Activated T-cell treated with anti-CD3 and anti-CD28 coated beads for 24 hours (primary cell): Measurements from ENCODE around the gene GNB1L.

Source experiments
- DNase-seq: peaks from one replicate; pipeline ENCODE4 v3.0.0-alpha.2; 2020; ENCODE audit warnings: low read depth

The GNB1L gene

DNA sequence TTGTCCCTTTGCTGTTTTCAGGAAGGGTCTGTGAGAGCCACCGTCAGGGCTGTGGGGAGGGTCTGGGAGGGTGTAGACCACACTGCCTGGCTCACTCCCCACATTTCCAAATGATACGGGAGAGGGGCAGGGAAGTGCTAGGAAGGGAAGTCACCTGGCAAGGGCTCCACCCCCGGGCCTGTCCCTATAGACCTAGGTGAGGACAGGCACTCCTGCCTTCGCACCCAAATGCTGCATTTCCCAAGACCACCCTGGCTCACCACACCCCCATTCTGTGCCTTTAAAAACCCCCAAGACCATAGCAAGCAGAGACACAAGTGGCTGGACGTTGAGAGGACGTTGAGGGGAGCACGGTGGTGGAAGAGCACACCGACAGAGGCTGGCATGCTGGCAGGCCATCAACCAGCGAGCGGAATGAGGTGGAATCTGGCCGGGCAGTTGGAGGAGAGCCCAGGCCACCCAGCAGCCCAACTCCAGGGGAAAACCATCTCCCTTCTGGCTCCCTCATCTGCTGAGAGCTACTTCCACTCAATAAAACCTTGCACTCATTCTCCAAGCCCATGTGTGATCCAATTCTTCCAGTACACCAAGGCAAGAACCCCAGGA, 45.7 kb downstream of the GNB1L start:
- DNase-seq, result no peak

GRCh38 chr22:19807914-19808872, 46.5 kb downstream of the GNB1L start:
- DNase-seq, result no peak

DNA sequence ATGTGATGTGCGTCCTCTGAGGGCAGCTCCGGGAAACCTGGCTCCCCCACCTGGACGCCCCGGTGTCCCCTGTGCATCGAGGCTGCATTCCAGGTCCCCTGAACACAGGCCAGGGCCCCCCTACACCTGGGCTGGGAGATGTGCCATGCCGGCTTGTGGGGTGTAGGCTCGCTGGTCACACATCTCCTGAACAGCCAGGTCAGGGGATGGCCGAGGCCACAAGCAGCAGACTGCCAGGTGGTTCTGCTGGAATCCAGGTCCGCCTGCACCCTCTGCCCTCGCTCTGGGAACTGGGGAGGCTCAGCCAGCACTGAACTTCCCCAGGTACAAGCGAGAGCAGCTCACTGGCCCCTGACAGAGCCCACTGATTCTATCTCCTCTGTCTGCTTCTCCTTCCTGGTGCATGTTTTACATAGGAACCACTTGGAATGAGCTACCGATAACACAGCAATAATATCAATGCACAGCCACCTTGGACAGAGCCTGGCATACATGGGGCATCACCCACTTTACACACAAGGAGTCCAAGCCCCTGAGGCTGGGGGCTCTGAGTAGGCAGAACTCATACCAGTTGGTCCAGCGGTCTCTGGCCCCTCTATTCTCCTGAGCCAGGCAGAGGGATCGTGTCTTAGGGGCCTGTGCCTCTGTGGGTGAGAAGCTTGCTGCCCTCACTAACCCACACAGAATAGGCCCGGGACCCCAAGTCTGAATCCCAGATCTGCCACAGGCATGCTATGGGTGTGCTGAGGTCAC, 47.3 kb downstream of the GNB1L start:
- DNase-seq, result no peak

DNA sequence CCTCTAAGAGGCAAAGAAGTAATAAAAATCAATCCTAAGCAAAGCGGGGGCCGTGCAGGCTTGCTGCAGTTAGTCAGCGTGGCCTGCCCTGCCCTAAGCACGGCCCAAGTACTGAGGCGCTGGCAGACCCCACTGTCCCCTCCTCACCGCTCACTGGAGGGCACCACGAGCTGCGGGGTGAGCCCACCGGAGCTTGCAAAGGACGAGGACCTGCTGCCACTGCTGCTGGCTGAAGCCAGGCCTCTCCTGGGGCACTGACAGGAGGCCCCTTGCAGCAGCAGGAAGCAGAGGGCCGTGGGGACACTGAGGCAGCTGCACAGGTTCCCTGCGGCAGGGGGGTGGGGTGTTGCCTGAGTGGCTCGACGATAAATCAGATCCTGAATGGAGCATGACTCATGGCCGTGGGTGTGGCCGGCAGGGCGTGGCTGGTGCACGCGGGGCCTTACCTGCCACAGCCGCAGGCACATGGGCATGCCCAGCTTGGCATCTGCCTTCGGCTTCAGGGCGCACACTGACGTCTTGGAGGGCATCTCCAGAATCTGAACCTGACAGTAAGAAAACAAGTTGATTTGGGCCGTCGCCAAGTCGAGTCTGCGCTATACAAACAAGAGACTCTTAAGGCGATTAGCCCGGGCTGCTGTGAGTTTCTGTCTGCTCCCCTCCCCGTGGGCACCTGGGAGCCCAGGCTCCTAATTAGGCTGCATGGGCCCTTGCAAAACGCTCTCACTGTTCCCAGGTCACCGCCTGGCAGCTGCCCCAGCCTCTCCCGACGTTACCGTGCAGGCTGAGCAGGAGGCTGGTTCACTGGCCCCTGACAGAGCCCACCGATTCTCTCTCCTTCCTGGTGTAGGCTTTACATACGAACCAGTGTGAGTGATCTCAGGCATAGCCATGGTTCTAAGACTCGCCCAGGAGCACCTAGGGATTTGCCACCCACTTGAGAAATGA, 48.2 kb downstream of the GNB1L start:
- DNase-seq, result no peak

GRCh38 chr22:19805821-19806212, 48.9 kb downstream of the GNB1L start:
- no peak for DNase-seq

- DNase-seq, result no peak
These were observed 50.9 kb downstream of the GNB1L start for GRCh38 chr22:19803736-19804267.

- DNase-seq, result no peak
These were observed 51.6 kb downstream of the GNB1L start for GRCh38 chr22:19802894-19803735.

DNA sequence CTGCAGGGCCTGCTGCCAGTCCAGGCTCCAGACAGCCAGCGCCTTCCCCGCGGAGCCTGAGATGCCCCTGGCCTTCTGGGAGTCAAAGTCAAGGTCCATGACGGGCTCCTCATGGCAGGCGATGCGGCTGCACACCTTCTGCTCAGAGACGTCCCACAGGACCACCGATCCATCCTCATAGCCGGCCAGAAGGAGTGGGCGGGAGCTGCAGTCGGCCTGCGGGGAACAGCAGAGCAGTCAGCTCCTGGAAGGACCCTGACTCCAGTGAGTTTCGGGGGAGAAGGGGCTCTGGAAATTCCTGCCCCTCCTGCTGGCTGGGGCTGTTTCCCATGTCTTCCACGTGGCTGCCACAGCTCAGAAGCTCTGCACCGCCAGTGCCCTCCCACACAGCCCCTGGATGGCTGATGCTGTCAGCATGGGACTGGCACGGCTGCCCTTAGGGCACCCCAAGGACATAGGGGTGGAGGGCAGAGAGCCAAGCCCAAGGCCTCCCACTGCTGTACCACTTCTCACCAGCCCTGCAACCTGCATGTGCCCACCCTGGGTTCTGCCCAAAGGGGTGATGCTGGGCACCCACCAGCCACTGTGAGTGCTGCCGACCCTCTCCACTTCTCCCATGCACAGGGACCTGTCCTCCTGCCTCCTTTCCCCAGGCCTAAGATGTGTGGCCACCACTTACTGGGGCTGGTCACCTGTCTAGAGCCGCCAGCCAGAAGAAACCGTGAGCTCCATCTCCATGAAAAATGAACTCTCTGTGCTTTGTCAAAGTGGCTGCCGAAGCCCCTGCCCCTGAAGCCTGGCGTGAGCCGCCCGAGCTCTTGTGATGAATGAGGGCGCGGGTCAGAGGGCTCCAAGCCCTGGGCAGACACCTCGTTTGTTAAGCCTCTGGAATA, 52.4 kb downstream of the GNB1L start:
- DNase-seq, result no peak

GRCh38 chr22:19801340-19802000, 53.2 kb downstream of the GNB1L start:
- no peak for DNase-seq

- no peak for DNase-seq
These were observed 53.9 kb downstream of the GNB1L start for GRCh38 chr22:19800761-19801244.

DNA sequence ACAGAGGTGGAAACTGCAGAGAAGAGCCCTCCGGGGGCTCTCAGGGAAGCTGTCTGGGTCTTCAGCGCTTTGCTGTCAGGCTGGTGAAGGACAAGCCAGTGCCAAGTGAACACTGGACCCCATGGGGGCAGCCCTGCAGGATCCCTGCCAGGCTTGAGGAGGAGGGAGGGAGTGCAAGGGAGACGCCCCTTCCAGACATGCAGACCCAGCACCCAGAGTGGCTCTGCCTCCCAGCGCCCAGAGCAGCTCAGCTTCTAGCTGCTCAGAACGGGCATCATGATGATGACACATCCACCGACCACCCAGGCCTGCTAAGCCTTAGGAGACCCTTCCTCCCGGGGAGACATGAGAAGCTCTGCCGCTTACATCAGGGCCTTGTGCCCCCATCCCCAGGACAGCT, 54.4 kb downstream of the GNB1L start:
- no peak for DNase-seq

DNA sequence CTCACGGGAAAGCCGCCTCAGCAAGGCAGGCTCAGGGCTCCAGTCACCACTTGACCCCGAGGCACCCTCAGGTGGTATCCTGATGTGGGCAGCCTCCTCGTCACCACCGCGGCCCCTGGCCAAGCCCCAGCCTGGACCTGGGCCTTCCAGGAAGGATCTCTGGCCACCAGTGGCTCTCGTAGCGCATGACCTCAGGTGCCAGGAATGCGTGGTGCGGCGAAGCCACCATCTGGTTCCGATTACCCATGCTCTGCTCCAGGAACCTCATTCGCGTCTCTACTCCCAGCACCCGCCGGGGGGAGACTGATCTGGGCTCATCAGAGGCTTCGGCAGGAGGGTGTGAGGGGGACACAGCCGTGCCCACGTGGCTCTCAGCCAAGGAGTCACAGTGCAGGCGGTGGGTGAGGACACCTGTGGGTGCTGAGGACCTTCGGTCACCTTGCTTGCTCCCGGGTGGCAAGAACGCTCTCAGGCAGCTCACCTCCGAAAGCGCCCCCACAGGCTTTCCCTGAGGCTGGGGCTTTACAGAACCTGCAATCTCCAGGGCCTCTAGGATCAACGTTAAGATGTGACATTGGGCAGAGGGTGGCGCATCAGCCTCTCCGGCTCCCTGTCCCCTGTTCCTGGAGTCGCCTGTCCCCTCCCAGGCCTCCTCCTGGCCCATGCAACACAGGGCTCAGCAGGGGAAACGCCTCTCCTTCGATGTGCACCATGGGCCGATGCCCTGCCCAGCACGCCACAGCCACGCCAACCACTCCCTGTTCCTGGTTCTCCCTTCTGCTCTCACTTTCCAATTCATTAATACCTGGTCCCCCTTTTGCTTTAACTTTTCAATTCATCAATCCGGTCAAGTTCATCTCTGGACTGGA, 55.1 kb downstream of the GNB1L start:
- DNase-seq, result no peak

- no peak for DNase-seq
These were observed 55.8 kb downstream of the GNB1L start for GRCh38 chr22:19798891-19799293.

- no peak for DNase-seq
These were observed 56.5 kb downstream of the GNB1L start for GRCh38 chr22:19798003-19798665.

DNA sequence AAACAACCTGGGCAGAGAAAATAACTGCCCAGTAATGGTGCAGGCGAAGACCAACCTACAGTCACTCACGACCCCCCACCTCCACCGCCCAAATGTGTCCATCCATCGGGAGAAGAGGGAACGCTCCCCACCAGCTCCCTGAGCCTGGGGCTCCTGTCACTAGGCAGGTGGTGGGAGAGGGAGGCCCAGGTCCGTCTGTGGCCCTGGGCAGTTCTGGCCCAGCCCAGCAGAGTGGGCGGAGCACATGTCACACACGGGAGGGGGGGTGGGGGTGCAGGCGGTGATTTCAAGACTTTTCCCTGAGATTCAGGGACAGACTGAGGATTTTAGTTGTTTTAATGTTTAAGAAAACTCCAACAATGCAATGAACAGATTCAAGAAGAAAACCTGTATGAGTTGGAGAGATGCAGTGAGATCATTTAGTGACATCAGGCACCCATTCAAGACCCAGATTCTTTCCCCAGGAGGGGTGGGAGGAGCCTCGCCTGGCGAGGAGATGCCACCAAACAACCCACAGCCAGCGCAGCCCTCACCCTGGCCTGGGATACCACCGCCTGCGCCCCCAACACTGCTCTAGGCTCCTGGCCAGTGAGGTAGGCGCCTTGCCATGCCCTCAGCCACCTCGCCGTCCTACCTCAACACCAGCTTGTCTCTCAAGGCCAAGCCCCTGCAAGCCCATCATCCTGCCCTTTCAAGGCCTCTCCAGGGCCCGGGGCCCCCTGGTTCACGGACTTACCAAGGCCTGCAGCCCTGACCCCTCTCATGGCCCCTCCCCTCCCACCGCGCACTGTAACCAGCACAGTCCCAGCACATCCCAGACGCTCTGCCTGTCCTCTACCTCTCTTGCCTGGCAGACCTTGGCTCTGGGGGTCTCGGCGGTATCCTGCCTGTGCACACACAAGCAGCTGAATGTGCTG, 57.3 kb downstream of the GNB1L start:
- DNase-seq, result no peak

DNA sequence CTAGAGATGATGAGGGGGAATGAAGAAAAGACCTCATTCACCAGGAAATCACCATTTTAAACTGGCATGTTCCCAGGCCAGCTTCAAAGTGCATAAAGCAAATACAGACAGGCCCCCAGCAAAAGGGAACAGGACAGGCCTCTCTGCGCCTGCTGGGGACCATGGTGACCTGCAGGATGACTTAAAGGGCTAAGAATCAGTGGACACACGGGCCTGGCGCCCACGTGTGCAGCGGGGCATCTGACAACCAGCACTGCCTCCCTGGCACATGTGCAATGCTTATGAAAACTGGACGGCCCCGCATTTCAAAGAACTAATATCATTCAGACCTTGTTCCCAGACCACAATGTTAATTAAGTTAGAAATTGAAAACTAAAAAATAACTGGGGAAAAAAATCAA, 58.5 kb downstream of the GNB1L start:
- no peak for DNase-seq
